Colonic mucosa (tissue), 4 donors: ENCODE data around the gene KIAA1755. TPM values are rescaled to one million over a fixed set of nuclear protein-coding genes. Genes with fewer than 3 reads are reported as not detected.

ENCODE experiments used
- DNase-seq: peaks from one replicate; pipeline ENCODE4 v3.0.0-alpha.2; 2020
- H3K27ac ChIP-seq: fragments of 200-600 bp; one replicate; pipeline ENCODE4 v1.8.0; 2021
- H3K27me3 ChIP-seq: fragments of 200-600 bp; one replicate; pipeline ENCODE4 v1.8.0; 2021
- H3K36me3 ChIP-seq: fragments of 200-600 bp; one replicate; pipeline ENCODE4 v1.8.0; 2021
- H3K4me1 ChIP-seq: fragments of 200-600 bp; one replicate; pipeline ENCODE4 v1.8.0; 2021; ENCODE audit warnings: mild to moderate bottlenecking
- H3K4me3 ChIP-seq: fragments of 200-600 bp; one replicate; pipeline ENCODE4 v1.8.0; 2021
- H3K9ac ChIP-seq, 2 donors: one replicate each; pipeline ENCODE4 v1.7.0; 2013; ENCODE audit warnings: control low read depth in 2 of 2, low read depth in 2 of 2, low read length in 2 of 2
- H3K9me3 ChIP-seq: fragments of 200-600 bp; one replicate; pipeline ENCODE4 v1.8.0; 2021
- intact Hi-C: fragments of 100-400 bp; cut with DNase I; formaldehyde crosslinking; loops from one replicate; pipeline ENCODE4 v1.14.1; 2022
- total RNA-seq, 2 donors: library from RNA; stranded (reverse); fragmentation: NEBNext Ultra II Directional in 1 of 2; extraction: Animal tissue kit (Norgen Biotek cat#: 25700) in 1 of 2; gene quantifications; one replicate each; pipeline ENCODE4 v1.2.1, GENCODE V29; 2021
- TF ChIP-seq, protein P1 (sequence below): fragments of 200-600 bp; IDR thresholded peaks from one replicate; pipeline ENCODE4 v1.8.0; 2022; ENCODE audit warnings: antibody characterized with exemption, mild to moderate bottlenecking
- donor health status: healthy.
- donor health status: DM: no; HTN: no; CAD: no.
- donor health status: DM: no; HTN: no; CAD: no.

The KIAA1755 gene
- total RNA-seq, 2 donors from 2014 or later: 0.40 to 3.9 TPM

DNA sequence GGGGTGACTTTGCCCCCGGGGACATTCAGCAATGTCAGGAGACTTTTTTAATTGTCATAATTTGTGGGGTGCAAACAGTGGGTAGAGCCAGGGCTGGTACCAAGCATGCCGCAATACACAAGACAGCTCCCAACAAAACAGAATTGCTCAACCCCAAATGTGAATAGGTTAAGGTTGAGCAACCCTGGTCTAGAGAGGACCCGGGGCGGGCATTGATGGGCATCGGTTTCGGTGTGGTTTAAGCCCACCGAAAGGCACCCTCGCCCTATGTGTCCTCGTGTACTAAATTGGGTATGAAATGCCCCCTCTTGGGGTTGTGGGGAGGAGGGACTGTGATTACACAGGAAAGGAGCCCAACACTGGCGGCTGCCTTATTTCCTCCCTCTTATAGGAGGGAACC is 36.0 kb downstream of the KIAA1755 start:
- H3K4me1 ChIP-seq: no peaks in the 10 kb centered on the region
- H3K9ac ChIP-seq: no peak overlapping the region
- no peak overlapping the region for H3K4me3 ChIP-seq
- H3K27me3 ChIP-seq: no peaks in the 10 kb centered on the region
- no peaks in the 10 kb centered on the region for H3K9me3 ChIP-seq
- intact Hi-C loops: loop anchor here (5.0 to 10.0 kb wide), 4 partner anchors 57 to 662 kb away; partner anchors contain the start of gene TGM2
- TF ChIP-seq, protein P1, sequence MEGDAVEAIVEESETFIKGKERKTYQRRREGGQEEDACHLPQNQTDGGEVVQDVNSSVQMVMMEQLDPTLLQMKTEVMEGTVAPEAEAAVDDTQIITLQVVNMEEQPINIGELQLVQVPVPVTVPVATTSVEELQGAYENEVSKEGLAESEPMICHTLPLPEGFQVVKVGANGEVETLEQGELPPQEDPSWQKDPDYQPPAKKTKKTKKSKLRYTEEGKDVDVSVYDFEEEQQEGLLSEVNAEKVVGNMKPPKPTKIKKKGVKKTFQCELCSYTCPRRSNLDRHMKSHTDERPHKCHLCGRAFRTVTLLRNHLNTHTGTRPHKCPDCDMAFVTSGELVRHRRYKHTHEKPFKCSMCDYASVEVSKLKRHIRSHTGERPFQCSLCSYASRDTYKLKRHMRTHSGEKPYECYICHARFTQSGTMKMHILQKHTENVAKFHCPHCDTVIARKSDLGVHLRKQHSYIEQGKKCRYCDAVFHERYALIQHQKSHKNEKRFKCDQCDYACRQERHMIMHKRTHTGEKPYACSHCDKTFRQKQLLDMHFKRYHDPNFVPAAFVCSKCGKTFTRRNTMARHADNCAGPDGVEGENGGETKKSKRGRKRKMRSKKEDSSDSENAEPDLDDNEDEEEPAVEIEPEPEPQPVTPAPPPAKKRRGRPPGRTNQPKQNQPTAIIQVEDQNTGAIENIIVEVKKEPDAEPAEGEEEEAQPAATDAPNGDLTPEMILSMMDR: no peak
- no peak for DNase-seq
- H3K36me3 ChIP-seq: no peaks in the 10 kb centered on the region
- no peak overlapping the region for H3K27ac ChIP-seq

DNA sequence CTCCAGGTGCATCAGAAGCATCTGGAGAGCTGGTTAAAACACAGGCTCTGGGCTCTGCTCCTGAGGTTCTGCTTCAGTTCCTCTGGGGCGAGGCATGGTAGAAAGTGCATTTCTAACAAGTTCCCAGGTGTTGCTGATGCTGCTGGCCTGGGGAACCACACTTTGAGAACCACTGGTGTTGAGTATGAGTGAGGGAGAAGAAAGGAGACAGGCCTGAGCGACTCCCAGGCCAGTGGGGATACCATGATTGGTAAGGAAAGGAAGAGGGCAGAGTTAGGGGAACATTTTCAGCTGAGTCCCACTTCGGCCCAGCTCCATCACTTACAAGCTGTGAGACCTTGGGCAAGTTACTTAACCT is 36.8 kb downstream of the KIAA1755 start:
- no peak overlapping the region for H3K4me3 ChIP-seq
- H3K9me3 ChIP-seq: no peaks in the 10 kb centered on the region
- intact Hi-C loops: loop anchor here (5.0 to 10.0 kb wide), 4 partner anchors 56 to 661 kb away; partner anchors contain the start of gene TGM2
- H3K36me3 ChIP-seq: no peaks in the 10 kb centered on the region
- no peaks in the 10 kb centered on the region for H3K27me3 ChIP-seq
- H3K4me1 ChIP-seq: no peaks in the 10 kb centered on the region
- TF ChIP-seq, protein P1: no peak
- no peak overlapping the region for H3K27ac ChIP-seq
- no peak overlapping the region for H3K9ac ChIP-seq
- no peak for DNase-seq

- Histone ChIP-seq H3K27me3 (no peaks in the 10 kb centered on the region), H3K9ac (no peak overlapping the region), H3K4me1 (no peaks in the 10 kb centered on the region), H3K4me3 (no peak overlapping the region), H3K36me3 (no peaks in the 10 kb centered on the region), H3K9me3 (no peaks in the 10 kb centered on the region), H3K27ac (no peak overlapping the region)
- DNase-seq: no peak
- TF ChIP-seq, protein P1: no peak
- intact Hi-C loops: loop anchor here (5.0 to 10.0 kb wide), 4 partner anchors 56 to 661 kb away; partner anchors contain the start of gene TGM2
Measured at GRCh38 chr20:38222923-38223742, 37.4 kb downstream of the KIAA1755 start.

DNA sequence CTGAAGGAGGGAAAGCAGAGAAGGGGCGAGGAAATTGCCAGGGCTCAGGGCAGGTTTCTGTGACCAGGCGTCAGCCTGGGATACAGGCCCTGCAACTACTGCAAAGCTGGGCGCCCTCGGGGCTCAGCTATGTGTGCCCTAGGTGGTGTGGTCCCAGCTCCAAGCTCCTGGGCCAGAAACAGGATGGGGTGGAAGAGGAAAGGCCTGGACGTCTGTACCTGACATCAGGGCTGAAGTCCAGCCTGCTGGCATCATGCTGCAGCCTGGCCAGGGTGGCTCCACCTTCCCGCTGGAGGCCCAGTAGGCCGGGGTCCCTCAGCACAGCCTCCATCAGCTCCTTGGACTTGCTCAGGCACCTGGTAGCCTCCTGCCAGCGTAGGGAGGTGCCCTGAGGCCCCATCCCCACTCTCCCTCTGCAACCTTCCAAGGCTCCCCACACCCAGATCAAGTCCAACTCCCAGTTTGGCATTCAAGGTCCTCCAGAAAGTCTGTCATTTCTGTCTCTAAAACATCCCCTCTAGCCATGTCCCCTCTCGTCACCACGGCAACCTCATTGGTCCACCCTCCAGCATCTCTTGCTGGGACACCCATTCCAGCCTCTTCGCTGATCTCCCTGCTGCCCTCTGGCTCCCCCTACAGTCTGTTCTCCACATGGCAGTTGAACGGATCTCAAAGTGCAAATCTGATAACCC is 38.2 kb downstream of the KIAA1755 start:
- DNase-seq: peak; percentile 76
- intact Hi-C loops: loop anchor here (5.0 to 10.0 kb wide), 4 partner anchors 55 to 660 kb away; partner anchors contain the start of gene TGM2
- Histone ChIP-seq H3K9ac (no peak overlapping the region), H3K4me3 (no peak overlapping the region), H3K9me3 (no peaks in the 10 kb centered on the region), H3K4me1 (no peaks in the 10 kb centered on the region), H3K27me3 (no peaks in the 10 kb centered on the region), H3K27ac (no peak overlapping the region), H3K36me3 (no peaks in the 10 kb centered on the region)
- TF ChIP-seq, protein P1: peak; percentile 87

- H3K9ac ChIP-seq: no peak overlapping the region
- no peaks in the 10 kb centered on the region for H3K27me3 ChIP-seq
- no peak overlapping the region for H3K4me3 ChIP-seq
- no peaks in the 10 kb centered on the region for H3K4me1 ChIP-seq
- H3K9me3 ChIP-seq: no peaks in the 10 kb centered on the region
- peak; percentile 65 for DNase-seq
- no peak overlapping the region for H3K27ac ChIP-seq
- intact Hi-C loops: loop anchor here (2.0 to 10.0 kb wide), 5 partner anchors 54 to 659 kb away; partner anchors contain the start of gene TGM2
- H3K36me3 ChIP-seq: no peaks in the 10 kb centered on the region
- TF ChIP-seq, protein P1: peak; percentile 86
Measured at GRCh38 chr20:38221119-38221589, 39.4 kb downstream of the KIAA1755 start.
